ENCODE measurements around the gene PLTP.
A peak's percentile ranks its signal among the peaks of the same experiment; 100 is the strongest.

Gene PLTP

GRCh38 chr20:45863543-45864470 is 48.1 kb downstream of the PLTP start:
- H3K4me3 ChIP-seq (ENCODE audit: low read length), result no peak overlapping the region
- H3K4me1 ChIP-seq (ENCODE audit: control insufficient read depth, insufficient read depth, low read length), result no peaks in the 10 kb centered on the region
- H3K27ac ChIP-seq (ENCODE audit: low read depth, low read length), result no peak overlapping the region
- H3K27me3 ChIP-seq (ENCODE audit: control insufficient read depth, insufficient read depth, low read length), result no peaks in the 10 kb centered on the region
- no peaks in the 10 kb centered on the region for H3K36me3 ChIP-seq (ENCODE audit: control insufficient read depth, insufficient read depth, low read length)
- H3K9ac ChIP-seq (ENCODE audit: low read length), result no peak overlapping the region

GRCh38 chr20:45861221-45862075 is 50.5 kb downstream of the PLTP start:
- H3K9ac ChIP-seq (ENCODE audit: low read length), result no peak overlapping the region
- H3K4me1 ChIP-seq (ENCODE audit: control insufficient read depth, insufficient read depth, low read length), result peaks cover 6% of the 10 kb centered on the region
- no peaks in the 10 kb centered on the region for H3K27me3 ChIP-seq (ENCODE audit: control insufficient read depth, insufficient read depth, low read length)
- H3K27ac ChIP-seq (ENCODE audit: low read depth, low read length), result no peak overlapping the region
- H3K4me3 ChIP-seq (ENCODE audit: low read length), result no peak overlapping the region
- H3K36me3 ChIP-seq (ENCODE audit: control insufficient read depth, insufficient read depth, low read length), result no peaks in the 10 kb centered on the region

- H3K9ac ChIP-seq (ENCODE audit: low read length), result no peak overlapping the region
- H3K36me3 ChIP-seq (ENCODE audit: control insufficient read depth, insufficient read depth, low read length), result no peaks in the 10 kb centered on the region
- peaks cover 14% of the 10 kb centered on the region for H3K4me1 ChIP-seq (ENCODE audit: control insufficient read depth, insufficient read depth, low read length)
- H3K27me3 ChIP-seq (ENCODE audit: control insufficient read depth, insufficient read depth, low read length), result no peaks in the 10 kb centered on the region
- H3K4me3 ChIP-seq (ENCODE audit: low read length), result no peak overlapping the region
- H3K27ac ChIP-seq (ENCODE audit: low read depth, low read length), result no peak overlapping the region
Measured at GRCh38 chr20:45860560-45861220, 51.3 kb downstream of the PLTP start.

DNA sequence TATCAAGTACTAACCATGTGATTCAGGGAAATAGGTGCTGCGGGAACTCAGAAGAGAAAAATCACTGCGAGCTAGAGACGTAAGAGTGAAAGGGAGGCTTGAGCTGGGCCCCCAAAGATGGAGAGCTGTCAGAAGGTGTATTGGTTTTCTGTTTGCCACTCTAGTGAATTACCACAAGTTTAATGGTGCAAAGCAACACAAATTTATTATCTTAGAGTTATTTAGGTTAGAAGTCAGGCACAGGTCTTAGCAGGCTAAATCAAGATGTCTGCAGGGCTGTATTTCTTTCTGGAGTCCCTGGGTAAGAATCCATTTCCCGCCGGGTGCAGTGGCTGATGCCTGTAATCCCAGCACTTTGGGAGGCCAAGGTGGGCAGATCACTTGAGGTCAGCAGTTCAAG is 52.0 kb downstream of the PLTP start:
- H3K27me3 ChIP-seq (ENCODE audit: control insufficient read depth, insufficient read depth, low read length), result no peaks in the 10 kb centered on the region
- no peak overlapping the region for H3K27ac ChIP-seq (ENCODE audit: low read depth, low read length)
- H3K4me3 ChIP-seq (ENCODE audit: low read length), result no peak overlapping the region
- H3K36me3 ChIP-seq (ENCODE audit: control insufficient read depth, insufficient read depth, low read length), result no peaks in the 10 kb centered on the region
- H3K4me1 ChIP-seq (ENCODE audit: control insufficient read depth, insufficient read depth, low read length), result peaks cover 19% of the 10 kb centered on the region
- no peak overlapping the region for H3K9ac ChIP-seq (ENCODE audit: low read length)

GRCh38 chr20:45857882-45858216 is 54.1 kb downstream of the PLTP start:
- H3K27ac ChIP-seq (ENCODE audit: low read depth, low read length), result peak overlapping the region; percentile 88
- no peaks in the 10 kb centered on the region for H3K27me3 ChIP-seq (ENCODE audit: control insufficient read depth, insufficient read depth, low read length)
- peaks cover 20% of the 10 kb centered on the region for H3K4me1 ChIP-seq (ENCODE audit: control insufficient read depth, insufficient read depth, low read length)
- no peaks in the 10 kb centered on the region for H3K36me3 ChIP-seq (ENCODE audit: control insufficient read depth, insufficient read depth, low read length)
- peak overlapping the region; percentile 96 for H3K4me3 ChIP-seq (ENCODE audit: low read length)
- peak overlapping the region; percentile 59 for H3K9ac ChIP-seq (ENCODE audit: low read length)

DNA sequence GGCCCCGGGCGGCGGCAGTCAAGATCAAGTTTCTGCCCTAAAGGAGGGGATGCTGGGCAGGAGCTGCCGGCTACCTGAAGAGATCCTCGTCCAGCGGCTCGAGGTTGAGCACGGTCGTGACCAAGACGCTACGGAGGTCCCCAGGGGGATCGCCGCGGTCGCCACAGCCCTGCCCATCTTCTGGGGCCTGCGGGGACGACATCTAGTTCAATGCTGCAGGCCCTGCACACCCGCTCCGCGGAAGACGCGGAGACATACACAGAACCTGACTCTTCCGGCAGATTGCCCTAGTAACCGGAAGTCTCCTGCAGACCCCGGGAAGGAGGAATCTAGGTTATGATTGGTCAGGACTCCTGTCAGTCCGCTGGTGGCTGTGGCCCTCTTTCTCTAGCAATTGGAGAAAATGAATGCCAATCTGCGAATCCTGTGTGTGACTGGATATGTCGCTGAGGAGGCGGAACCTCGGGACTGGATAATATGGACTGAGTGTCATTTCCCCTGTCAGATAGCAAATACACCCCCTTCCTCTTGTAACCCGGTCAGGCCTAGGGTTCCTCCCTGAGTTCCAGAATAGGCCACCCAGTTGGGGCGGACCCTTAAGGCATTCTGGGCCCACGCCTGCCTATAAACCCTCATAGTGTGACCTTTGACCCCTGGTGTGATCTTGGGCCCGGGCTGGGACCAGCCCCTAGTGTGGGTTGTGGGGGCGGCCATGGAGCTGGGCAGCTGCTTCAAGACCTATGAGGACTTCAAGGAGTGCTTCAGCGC is 54.7 kb downstream of the PLTP start, which contains the start of the genes ACOT8 and ZSWIM3:
Gene ACOT8, minus strand, starts transcription at position 279 of the 768 bp plus-strand sequence. Its CDS starts 77 bp downstream, at position 202.
Gene ZSWIM3, plus strand, starts transcription at position 501 of the 768 bp plus-strand sequence. Its CDS starts 212 bp downstream, at position 713.
- Histone ChIP-seq H3K9ac (ENCODE audit: low read length) (peak within 1 kb of the TSS; percentile 82), H3K4me3 (ENCODE audit: low read length) (peak within 1 kb of the TSS; percentile 96), H3K36me3 (ENCODE audit: control insufficient read depth, insufficient read depth, low read length) (no peaks in the 10 kb centered on the region), H3K27me3 (ENCODE audit: control insufficient read depth, insufficient read depth, low read length) (no peaks in the 10 kb centered on the region), H3K27ac (ENCODE audit: low read depth, low read length) (peak within 1 kb of the TSS; percentile 88), H3K4me1 (ENCODE audit: control insufficient read depth, insufficient read depth, low read length) (peaks cover 20% of the 10 kb centered on the region)

DNA sequence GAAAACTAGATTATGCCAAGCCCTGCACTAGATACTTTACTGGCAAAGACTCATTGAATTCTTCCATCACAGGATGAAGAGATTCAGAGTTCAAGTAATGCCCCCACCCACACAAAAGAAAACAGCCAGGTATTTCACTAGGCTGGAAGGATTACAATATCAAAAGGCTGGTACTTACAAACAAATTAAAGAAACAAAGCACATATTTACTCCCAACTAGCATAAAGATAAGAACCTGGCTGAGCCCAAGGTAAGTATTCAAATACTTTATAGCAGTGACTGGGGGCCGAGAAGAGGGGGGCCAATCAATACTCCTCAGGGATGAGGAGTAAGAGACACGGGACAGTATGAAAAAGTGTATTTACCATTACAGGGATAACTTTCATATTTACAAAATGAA is 58.5 kb downstream of the PLTP start:
- H3K36me3 ChIP-seq (ENCODE audit: control insufficient read depth, insufficient read depth, low read length), result peaks cover 1% of the 10 kb centered on the region
- no peak overlapping the region for H3K4me3 ChIP-seq (ENCODE audit: low read length)
- H3K27me3 ChIP-seq (ENCODE audit: control insufficient read depth, insufficient read depth, low read length), result no peaks in the 10 kb centered on the region
- H3K4me1 ChIP-seq (ENCODE audit: control insufficient read depth, insufficient read depth, low read length), result peaks cover 19% of the 10 kb centered on the region
- H3K27ac ChIP-seq (ENCODE audit: low read depth, low read length), result no peak overlapping the region
- no peak overlapping the region for H3K9ac ChIP-seq (ENCODE audit: low read length)

- Histone ChIP-seq H3K9ac (ENCODE audit: low read length) (no peak overlapping the region), H3K36me3 (ENCODE audit: control insufficient read depth, insufficient read depth, low read length) (peaks cover 4% of the 10 kb centered on the region), H3K27me3 (ENCODE audit: control insufficient read depth, insufficient read depth, low read length) (no peaks in the 10 kb centered on the region), H3K4me3 (ENCODE audit: low read length) (no peak overlapping the region), H3K4me1 (ENCODE audit: control insufficient read depth, insufficient read depth, low read length) (peaks cover 14% of the 10 kb centered on the region), H3K27ac (ENCODE audit: low read depth, low read length) (no peak overlapping the region)
Measured at GRCh38 chr20:45852326-45852725, 59.6 kb downstream of the PLTP start.

- Histone ChIP-seq H3K4me3 (ENCODE audit: low read length) (no peak overlapping the region), H3K27ac (ENCODE audit: low read depth, low read length) (no peak overlapping the region), H3K27me3 (ENCODE audit: control insufficient read depth, insufficient read depth, low read length) (no peaks in the 10 kb centered on the region), H3K36me3 (ENCODE audit: control insufficient read depth, insufficient read depth, low read length) (peaks cover 4% of the 10 kb centered on the region), H3K9ac (ENCODE audit: low read length) (no peak overlapping the region), H3K4me1 (ENCODE audit: control insufficient read depth, insufficient read depth, low read length) (peaks cover 14% of the 10 kb centered on the region)
Measured at GRCh38 chr20:45851501-45851900, 60.5 kb downstream of the PLTP start.

GRCh38 chr20:45850926-45851325 is 61.0 kb downstream of the PLTP start:
- Histone ChIP-seq H3K27ac (ENCODE audit: low read depth, low read length) (no peak overlapping the region), H3K4me1 (ENCODE audit: control insufficient read depth, insufficient read depth, low read length) (peaks cover 9% of the 10 kb centered on the region), H3K36me3 (ENCODE audit: control insufficient read depth, insufficient read depth, low read length) (peaks cover 4% of the 10 kb centered on the region), H3K4me3 (ENCODE audit: low read length) (no peak overlapping the region), H3K9ac (ENCODE audit: low read length) (no peak overlapping the region), H3K27me3 (ENCODE audit: control insufficient read depth, insufficient read depth, low read length) (no peaks in the 10 kb centered on the region)

DNA sequence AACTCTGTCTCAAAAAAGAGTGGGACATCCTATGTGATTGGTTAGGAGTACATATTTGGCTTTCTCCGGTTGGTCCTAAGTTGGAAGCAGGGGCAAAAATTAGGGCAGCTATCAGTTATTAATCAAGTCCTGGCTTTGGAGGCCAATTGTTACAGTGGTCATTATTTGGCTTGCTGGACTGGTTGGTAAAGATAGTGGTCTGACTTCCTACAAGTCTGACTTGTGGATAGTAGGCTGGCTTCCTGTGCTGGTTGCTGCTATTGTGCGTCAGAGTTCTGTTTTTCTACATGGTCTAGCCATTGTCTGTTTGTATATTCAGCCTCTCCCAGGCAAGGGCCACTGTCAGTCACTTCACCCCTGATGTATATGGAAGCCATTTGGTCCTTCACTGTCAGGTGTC is 61.7 kb downstream of the PLTP start:
- no peak overlapping the region for H3K9ac ChIP-seq (ENCODE audit: low read length)
- peaks cover 5% of the 10 kb centered on the region for H3K4me1 ChIP-seq (ENCODE audit: control insufficient read depth, insufficient read depth, low read length)
- H3K27ac ChIP-seq (ENCODE audit: low read depth, low read length), result no peak overlapping the region
- peaks cover 7% of the 10 kb centered on the region for H3K36me3 ChIP-seq (ENCODE audit: control insufficient read depth, insufficient read depth, low read length)
- H3K4me3 ChIP-seq (ENCODE audit: low read length), result no peak overlapping the region
- no peaks in the 10 kb centered on the region for H3K27me3 ChIP-seq (ENCODE audit: control insufficient read depth, insufficient read depth, low read length)

Measured in rectal smooth muscle tissue (tissue), 1 donor.